Activated gamma-delta T cell treated with Interleukin-2 at 50 U/mL for 16 hours (primary cell): ENCODE data around the gene FOXO6.

Source experiments
- DNase-seq: peaks from one replicate; pipeline ENCODE4 v3.0.0-alpha.2; 2020

The FOXO6 gene

DNA sequence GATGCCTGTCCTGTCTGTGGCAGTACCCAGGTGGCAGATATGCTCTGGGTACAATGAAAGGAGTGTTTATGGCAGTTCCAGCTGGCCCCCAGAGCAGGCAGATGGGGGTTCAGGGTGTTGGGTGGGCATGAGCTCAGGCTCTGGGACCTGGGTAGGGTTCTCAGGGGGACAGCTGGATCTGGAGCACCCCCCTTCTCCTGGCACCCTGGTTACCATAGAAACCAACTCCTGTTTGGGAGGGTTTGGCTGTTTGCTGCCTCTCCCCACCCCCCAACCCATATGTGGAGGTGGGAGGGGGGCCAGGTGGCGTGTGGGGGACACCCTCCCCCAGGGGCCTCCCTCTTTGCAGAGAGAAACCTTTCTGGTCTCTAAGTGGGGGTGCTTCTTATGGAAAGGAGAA, 7.1 kb downstream of the FOXO6 start:
- DNase-seq: no peak

DNA sequence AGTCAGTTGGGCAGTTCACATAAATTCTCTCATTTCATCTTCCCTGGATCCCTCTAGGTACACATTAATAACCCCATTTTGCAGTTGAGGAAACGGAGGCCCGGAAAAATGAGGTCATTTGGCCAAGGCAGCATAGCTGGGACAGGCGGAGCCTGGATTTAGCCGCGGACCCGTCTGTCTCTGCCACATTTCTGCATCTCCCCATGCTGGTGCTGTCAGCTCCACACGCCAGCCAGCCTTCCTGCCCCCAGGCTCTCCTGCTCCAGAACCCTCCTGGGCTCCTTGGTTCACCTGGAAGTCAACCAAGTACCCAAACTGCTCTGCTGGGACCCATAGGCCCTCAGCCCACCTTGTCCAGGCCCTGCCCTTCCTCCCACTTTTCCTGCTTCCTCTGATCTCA, 7.6 kb downstream of the FOXO6 start:
- DNase-seq: no peak

DNA sequence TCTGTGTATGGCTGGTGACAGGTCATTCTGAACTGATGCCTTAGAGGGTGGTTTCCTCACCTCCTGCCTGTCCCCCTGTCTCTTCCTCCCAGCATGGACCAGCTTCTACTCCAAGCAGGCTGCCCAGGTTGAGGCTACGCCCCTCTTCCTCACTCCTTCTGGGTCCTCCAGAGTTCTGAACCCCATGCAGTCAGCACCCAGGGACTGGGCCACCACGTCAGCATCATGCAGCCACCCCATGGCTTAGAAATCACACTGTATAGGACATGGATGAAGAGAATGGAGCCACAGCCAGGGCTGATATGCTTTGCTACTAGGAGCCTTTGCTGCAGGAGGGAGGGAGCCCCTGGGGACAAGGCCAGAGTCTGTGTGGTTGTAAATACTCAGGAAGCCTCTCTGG, 8.3 kb downstream of the FOXO6 start:
- no peak for DNase-seq

DNA sequence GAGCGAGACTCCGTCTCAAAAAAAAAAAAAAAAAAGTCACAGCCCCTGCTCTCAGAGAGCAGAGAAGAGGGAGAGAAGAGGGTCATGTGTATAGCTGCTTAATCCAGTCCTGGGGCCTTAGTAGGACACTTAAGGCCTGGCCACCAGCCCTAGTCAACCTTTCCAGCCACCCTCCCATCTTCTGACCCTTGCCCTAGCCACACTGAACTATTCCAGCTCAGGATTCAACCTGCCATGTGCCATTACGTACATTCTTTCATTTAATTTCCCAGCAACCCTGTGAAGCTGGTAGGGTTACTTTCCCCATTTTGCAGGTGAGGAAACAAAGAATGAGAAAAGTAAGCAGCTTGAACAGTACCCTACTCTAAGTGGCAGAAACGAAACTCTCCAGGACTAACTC, 9.0 kb downstream of the FOXO6 start:
- DNase-seq: no peak

DNA sequence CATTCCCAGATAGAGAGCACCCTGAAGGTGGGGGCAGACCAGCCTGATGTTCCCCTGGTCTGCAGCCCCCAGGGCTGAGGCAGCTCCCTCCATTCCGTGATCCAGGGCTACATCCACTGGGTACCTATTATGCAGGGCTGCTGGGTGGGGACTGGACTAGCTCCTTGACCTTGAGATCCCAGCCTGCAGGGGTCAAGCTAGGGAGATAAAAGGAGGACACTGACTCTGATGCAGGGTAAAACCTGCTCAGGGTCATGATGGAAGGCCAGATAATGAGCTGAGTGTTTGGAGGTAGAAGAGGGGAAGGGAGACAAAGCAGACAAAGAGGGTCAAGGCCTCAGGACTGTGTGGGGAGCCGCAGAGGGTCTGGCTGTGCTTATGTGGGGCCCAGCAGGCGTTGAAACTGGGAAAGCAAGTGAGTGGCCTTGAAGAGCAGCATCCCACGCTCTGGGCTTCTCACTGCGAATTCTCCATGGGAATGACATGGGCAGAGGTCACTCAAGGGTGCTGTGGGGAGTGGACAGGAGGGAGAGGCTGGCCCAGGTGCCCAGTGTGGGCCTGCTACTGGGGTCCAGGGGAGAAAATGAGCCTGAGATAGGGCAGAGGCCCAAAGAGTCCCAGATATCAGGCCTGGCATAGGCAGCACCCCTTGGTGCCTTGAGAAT, 9.7 kb downstream of the FOXO6 start:
- DNase-seq: no peak

DNA sequence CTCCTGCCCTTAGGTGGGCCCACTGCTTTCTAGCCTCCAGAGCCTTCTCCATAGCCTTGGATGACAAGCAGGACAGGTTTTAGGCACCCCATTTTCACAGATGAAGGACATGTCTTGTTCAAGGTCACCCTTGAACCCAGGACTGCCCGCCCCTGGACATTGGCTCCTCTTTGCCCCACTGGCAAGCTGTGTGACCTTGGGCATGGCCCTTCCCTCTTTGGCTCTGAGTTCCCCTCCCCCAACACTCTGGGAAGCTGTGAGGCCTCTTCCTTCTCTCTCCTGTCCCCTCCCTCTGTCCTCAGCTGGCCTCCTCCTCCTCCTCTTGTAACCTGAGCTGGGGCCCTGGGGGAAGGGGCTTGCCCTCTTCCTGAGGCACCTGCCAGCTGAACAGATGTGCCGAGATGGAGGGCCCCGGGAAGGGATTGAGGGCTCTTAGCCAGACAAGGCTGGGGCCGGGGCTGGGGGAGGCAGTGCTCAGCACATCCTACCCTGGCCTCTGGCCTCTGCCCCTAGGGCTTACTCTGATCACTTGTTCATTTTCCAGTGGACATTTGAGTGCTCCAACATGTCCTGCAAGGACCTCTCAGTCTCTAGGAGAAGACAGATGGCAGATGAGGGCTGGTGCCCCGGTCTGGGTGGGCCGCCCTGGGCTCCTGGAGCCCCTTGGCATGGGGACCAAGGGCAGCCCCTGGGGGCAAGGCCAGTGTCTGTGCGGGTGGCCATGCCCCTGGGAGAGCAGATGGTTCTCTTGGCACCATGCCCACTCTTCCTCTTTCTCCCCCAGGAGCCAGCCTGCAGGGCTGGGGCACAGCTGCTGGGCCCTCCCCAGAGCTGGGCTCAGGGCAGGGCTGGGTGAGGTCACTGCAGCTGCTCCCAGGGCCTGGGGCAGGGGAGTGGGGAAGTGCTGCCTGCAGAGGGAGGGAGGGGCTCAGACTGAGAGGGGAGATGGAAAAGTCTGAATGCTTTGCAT, 10.7 kb downstream of the FOXO6 start:
- no peak for DNase-seq

DNA sequence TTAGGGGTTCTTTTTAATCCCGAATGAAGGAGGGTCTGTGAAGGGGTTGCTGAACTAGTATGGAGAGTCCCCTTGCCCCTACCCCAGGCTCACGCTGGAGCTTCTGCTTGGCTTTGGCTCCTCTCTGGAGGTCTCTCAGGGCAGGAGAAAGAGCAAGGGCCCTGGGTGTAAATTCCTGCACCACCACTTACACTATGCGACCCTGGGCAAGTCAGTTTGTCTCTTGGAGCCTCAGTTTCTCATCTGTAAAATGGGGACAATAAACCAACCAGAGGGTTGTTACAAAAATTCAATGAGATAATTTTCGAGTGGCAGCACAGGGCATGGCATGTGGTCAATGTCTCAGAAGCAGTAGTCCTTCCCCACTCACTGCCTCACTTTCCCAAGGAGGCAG, 11.4 kb downstream of the FOXO6 start:
- DNase-seq: no peak

DNA sequence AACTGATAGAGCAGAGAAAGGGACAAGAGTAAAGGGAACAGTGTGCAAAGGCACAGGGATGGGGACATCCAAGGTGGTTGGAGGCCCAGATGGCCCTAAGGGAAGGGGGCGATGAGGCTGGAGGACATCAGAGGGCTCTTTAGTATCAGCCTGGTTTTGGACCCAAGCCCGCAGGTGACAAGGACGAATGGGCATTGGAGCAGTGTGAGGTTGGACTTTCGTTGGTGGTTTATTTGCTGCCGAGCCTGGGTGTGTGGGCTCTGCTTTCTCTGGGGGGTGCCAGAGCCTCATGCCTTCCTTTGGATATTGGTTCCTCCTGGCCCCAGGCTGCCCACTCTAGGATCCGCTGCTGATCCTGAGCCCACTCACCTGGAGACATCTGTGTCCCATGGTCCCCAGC, 12.1 kb downstream of the FOXO6 start:
- DNase-seq: no peak

DNA sequence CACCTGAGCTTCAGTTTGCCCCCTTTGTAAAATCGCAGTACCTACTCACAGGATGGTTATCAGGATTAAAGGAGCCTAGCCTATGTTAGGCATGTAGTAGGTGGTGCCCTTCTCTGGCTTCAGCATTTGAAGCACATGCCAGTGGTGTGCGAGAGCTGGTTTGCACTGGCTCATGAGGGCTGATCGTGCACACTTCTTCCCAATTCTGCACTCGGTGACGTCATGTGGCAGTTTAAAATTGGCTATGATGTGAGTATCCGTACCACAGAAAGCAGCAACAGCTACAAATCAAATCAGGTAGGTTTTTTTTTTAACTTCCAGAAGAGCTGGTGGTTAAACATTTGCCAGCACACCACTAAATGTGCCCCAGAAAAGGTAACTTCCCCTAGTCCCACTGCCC, 13.5 kb downstream of the FOXO6 start:
- no peak for DNase-seq

DNA sequence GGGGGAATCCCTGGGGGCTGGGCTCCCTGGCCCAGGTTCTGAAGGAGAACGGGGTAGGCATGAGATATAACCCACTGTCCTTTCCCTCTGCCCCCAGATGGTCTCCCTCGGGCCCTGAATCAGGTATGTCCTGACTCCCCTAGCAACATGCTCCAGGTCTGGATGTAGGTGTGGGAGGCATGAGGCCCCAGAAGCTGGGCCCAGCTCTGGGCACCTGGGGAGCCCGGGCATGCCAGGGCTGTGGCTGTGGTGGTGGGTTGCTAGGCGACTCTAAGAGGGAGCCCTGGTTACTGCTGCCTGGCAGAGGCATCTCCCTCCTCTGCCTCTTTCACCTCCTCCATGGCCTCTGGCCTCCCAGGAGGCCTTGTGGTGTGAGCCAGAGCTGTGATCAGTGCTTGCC, 16.2 kb downstream of the FOXO6 start:
- DNase-seq: no peak

DNA sequence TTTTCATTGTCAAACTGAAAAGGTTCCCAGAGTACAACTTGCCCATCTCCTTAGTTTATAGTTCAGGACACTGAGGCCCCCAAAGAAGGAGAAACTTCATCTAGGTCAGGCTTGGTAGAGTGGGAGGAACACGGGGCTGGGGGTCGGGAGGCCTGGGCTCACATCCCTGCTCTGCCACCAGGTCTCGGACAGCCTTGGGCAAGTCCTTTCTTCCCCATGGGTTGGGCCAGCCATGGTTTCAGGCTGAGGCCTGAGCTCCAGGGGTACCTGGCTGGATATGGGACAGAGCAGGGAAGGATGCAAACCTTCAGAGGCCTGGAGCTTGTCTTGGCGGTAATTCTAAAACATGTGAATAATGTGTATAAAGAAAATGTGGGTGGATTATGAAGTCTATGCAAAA, 17.0 kb downstream of the FOXO6 start:
- DNase-seq: no peak

DNA sequence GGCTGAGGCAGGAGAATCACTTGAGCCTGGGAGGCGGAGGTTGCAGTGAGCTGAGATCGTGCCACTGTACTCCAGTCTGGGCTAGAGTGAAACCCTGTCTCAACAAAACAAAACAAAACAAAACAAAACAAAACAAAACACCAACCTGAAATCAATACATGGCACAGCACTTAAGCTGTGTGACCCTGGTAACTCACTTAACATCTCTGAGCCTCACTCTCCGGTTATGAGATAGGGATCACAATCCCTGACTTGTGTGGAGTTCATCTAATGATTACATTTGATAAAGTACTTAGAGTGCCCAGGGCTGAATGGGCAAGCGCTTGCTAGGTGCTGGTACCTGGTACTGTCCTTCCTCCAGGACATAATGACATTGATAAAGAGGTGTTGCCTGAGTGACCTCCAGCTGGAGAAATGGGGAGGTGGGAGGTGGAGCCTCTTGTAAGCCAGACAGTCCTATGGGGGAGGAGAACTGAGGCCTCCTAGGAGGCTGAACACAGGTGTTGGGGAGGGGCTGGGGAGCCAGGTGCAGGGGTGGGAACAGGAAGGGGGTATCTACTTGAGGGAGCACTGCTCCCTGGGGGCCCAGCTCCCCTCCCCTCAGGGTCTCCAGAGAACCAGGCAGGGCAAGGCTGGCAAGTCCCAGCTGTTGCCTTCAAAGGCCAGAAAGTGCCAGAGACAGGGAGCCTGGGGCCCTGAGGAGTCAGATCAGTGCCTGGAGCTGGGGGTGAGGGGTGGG, 17.9 kb downstream of the FOXO6 start:
- no peak for DNase-seq

DNA sequence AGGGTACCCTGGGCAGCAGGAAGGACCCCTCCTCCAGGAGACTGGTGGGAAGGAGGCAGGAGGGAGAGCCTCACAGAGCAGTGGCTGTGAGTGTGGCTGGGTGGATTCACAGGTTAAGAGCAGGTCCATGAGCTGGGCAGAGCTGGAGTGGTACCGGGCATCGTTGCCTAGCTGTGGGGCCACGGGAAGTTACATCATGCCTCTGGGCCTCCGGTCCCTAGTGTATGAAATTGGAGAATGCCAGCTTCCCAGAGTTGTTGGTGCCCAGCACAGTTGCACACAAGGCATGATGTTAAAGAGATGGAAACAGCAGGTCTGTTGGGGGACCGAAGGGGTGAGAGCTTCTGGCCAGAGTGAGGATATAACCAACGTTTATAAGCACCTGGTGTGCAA, 18.5 kb downstream of the FOXO6 start:
- DNase-seq: no peak

DNA sequence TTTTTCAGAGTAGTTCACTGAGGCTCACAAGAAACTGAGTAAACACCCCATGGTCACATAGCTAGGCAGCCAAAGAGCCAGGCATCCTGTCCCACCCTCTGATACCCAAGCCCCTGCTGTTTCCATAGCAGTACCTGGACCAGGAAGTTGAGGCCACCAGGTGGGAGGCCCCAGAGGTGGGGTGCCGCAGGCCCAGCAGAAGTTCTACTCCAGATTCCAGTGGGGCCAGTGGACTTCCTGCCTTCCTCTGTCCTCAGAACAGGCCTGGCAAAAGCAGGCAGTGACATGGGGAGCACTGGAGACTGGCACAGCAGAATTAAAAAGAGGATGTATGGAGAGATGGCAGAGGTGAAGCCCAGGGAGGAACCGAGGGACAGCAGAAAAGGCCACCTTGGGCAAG, 19.0 kb downstream of the FOXO6 start:
- DNase-seq: no peak

DNA sequence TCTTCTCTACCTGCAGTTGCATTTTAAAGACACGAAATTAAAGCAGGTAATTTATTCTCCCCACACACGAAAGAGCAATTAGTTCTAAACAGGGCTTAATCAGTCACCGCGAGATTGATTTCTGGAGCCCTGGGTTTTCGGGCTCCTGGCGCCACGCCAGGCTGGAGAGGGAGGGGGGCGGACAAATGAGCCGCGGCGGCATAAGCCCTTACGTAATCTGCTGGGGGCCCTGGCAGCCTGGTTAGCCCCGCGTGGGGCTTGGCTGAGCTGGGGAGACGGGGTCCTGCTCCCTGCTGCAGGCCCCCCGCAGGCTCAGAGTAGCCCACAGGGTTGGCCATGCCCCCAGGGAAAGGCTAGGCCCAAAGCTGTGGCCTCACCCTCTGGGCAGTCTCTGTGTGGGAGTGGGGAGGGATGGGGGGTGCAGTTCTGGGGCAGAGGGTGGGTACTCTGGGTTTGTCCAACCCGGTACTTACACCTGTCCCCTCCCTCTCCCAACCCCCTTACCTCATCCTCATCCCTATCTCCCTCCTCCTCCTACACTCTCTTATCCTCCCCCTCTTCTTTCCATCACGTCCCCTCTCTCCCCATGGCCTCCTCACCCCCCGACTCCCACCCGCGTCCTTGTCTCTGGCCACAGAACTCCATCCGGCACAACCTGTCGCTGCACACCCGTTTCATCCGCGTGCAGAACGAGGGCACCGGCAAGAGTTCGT, 19.9 kb downstream of the FOXO6 start:
- DNase-seq: no peak

DNA sequence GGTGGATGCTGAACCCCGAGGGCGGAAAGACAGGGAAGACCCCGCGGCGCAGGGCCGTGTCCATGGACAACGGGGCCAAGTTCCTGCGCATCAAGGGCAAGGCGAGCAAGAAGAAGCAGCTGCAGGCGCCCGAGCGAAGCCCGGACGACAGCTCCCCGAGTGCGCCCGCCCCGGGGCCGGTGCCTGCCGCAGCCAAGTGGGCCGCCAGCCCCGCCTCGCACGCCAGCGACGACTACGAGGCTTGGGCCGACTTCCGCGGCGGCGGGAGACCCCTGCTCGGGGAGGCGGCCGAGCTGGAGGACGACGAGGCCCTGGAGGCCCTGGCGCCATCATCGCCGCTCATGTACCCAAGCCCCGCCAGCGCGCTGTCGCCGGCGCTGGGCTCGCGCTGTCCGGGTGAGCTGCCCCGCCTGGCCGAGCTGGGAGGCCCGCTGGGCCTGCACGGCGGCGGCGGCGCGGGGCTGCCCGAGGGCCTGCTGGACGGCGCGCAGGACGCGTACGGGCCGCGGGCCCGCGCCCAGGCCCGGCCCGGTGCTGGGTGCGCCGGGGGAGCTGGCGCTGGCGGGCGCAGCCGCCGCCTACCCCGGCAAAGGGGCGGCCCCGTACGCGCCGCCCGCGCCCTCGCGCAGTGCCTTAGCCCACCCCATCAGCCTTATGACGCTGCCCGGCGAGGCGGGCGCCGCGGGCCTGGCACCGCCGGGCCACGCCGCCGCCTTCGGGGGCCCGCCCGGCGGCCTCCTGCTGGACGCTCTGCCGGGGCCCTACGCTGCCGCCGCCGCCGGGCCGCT, 20.7 kb downstream of the FOXO6 start:
- DNase-seq: peak; percentile 37

DNA sequence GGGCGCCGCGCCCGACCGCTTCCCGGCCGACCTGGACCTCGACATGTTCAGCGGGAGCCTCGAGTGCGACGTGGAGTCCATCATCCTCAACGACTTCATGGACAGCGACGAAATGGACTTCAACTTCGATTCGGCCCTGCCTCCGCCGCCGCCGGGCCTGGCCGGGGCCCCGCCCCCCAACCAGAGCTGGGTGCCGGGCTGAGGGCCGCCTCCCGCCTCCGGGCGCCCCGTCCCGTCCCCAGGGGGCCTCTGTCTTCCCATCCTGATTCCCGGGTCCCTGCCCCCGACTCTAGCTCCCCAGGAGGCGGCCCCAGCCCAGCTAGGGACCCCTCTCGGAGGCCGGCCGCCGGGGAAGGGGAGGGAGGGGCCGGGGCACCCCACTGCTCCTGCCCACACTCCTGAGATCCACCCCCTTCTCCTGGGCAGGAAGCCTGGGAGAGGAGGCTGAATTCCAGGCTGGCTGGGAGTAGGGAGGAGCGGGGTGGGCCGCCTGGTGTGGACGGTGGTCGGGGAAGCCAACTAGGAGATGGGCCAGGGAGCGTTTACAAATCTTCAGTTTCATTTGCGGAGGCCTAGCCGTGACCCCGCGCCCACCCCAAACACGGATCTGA, 21.4 kb downstream of the FOXO6 start:
- DNase-seq: no peak

DNA sequence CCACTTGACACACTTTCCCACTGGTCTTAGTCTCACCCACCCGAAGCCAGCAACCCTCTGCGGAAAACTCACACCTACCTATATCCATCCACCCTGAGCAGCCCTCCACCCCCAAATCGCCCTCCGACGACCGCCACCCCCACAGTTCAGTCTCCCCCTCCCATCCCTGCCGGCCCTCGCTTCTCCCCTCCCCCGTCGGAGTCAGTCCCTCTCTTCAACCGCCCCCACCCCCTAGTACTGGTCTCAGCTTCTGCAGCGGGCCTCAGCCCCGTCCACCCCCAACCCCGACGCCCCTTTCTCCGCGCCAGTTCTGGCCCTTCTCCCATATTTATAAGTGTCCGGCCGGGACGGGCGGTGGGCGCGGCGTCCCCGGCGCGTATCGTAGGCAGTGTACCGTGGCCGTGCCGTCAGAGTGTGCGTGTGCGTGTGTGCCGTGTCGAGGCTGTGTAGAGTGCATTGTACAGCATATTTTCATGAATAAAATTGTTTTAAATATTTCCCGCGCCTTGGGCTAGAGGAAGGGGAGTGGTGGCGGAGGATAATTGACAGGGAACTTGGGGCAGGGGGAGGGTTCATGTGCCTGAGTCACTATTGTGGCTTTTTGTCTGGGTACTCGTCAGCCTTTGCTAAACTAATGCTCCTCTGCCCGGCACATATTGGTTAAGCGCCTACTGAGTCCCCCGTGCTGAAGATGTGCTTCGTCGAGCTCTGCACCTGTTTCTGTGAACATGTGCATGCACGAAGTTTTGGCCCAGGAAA, 22.0 kb downstream of the FOXO6 start:
- peak; percentile 34 for DNase-seq

DNA sequence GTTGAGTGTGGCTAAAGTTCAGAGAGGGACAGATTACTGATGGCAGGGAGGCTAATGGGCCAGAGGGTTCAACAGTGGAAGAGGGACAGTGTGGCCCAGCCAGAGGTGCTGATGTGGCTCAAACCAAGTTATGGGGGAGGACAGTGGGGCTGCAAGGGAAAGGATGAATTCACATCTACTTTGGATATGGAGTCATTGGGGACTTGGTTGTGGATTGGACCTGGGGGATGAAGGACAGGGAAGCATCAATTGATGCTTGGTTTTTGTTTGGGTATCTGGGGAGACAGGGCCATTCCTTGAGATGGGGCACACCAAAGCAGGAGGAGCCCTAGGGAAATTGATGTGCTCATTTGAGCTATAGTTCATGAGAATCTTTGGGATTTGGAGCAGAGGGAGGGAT, 23.3 kb downstream of the FOXO6 start:
- no peak for DNase-seq

DNA sequence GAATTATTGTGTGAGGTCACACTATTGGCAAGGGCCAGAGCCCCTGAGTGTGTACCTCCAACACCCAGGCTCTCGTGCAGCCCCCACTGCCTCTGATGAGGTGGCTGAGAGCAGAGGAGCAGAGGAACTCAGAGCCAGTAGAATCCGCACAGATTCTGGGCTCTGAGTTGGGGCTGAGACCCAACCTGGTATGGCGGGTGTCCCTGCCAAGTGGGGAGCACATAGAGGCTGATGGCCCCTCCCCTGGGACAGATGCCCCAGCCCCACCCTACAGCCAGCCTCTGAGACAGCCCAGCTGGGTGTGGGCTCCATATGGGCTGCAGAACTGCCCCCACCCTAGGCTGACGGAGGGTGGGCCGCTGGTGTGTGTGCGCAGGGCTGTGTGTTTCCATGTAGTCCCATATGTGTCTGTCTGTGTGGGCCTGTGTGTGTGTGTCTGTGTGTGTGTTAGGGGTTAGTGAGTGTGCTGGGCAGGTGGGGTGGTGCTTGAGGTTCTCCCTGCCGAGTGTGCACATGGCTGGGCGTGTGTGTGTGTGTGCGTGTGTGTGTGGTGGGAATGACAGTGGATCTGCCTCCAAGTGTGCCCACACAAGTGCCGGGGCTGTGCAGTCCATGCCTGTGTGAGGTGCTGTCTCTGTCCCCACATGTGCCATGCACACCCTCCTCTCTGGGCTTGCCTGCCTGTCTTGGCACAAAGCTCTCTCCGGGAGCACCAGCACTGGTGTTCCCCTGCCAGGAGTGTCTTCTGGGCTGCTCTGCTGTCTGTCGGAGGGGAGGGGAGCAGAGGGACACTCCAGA, 24.4 kb downstream of the FOXO6 start:
- DNase-seq: no peak
